ENCODE data around the gene NELFB. TPM values are rescaled to one million over a fixed set of nuclear protein-coding genes. Genes with fewer than 3 reads are reported as not detected.

The NELFB gene
- total and polyA plus RNA-seq, 2 donors (not counting 1 experiment from before 2014, with no cell fraction given): 53.7 to 55.8 TPM

GRCh38 chr9:137273611-137274320 lies 18.6 kb downstream of the NELFB start:
- intact Hi-C loops (cut with micrococcal nuclease): no loop called here
- H3K9ac ChIP-seq (ENCODE audit: low read length): no peak overlapping the region
- no peak overlapping the region for H3K27ac ChIP-seq (ENCODE audit: low read length in 2 of 2)
- Mint-ChIP-seq H3K4me3 (no peak overlapping the region), H3K4me1 (peaks cover 46% of the 10 kb centered on the region), H3K27me3 (no peaks in the 10 kb centered on the region), H3K9me3 (ENCODE audit: insufficient read depth) (no peaks in the 10 kb centered on the region), H3K27ac (no peak overlapping the region)
- peaks cover 1% of the 10 kb centered on the region for H4K20me1 ChIP-seq (ENCODE audit: control insufficient read depth, insufficient read depth, low read length, poor library complexity, severe bottlenecking)
- peaks cover 36 to 66% of the 10 kb centered on the region in 2 donors for H3K4me1 ChIP-seq (ENCODE audit: control insufficient read depth in 2 of 2, insufficient read depth in 2 of 2, low read length in 2 of 2)
- H3K27me3 ChIP-seq (replicated peaks in 1 of 4; ENCODE audit: control extremely low read depth in 1 of 4, control insufficient read depth in 3 of 4, insufficient read depth in 4 of 4, low read length in 3 of 4): no peaks in the 10 kb centered on the region
- WGBS (ENCODE audit: insufficient coverage): 73% methylated on average over 14 of the region's 15 CpGs
- CTCF ChIA-PET: interaction anchor here (0.5 to 1.2 kb wide), 3 partner anchors 10 to 151 kb away, joined by 3 to 4 read pairs (median 3); no protein-coding TSS in a partner anchor
- no peak overlapping the region for H3K4me2 ChIP-seq (replicated peaks; ENCODE audit: low read depth, low read length, poor library complexity, severe bottlenecking)
- POLR2A ChIA-PET: interaction anchor here (0.6 to 1.0 kb wide), 2 partner anchors 19 to 160 kb away, joined by 3 to 4 read pairs; no protein-coding TSS in a partner anchor
- TF ChIP-seq CTCF (IDR thresholded peaks at IDR 0.05): no peak
- TF ChIP-seq EZH2 (IDR thresholded peaks at IDR 0.05; ENCODE audit: borderline replicate concordance, insufficient read depth, low read depth, low read length, poor library complexity, severe bottlenecking): no peak
- peaks cover 40% of the 10 kb centered on the region for H3K79me2 ChIP-seq (ENCODE audit: control insufficient read depth, insufficient read depth, low read length)
- no peaks in the 10 kb centered on the region for H3K9me3 ChIP-seq (ENCODE audit: control extremely low read depth in 1 of 3, control insufficient read depth in 2 of 3, insufficient read depth in 1 of 3, low read length in 2 of 3)
- H2AFZ ChIP-seq (ENCODE audit: insufficient read depth, low read depth, low read length, poor library complexity, severe bottlenecking): no peak overlapping the region
- ATAC-seq (ENCODE audit: low read depth): no peak
- H3K36me3 ChIP-seq (replicated peaks in 1 of 2; ENCODE audit: control extremely low read depth in 1 of 2, control insufficient read depth in 1 of 2, extremely low read depth in 1 of 2, insufficient read depth in 2 of 2, low read length in 1 of 2): peaks cover 0 to 11% of the 10 kb centered on the region in 2 experiments
- no peak for DNase-seq
- H3K4me3 ChIP-seq (ENCODE audit: control extremely low read depth in 1 of 5, extremely low read depth in 1 of 5, insufficient read depth in 1 of 5, low read depth in 2 of 5, low read length in 4 of 5): no peak overlapping the region

- ChIA-PET CTCF (interaction anchor here (0.9 kb wide), 1 partner anchor 14 kb away, joined by 4 read pairs; no protein-coding TSS in a partner anchor), POLR2A (no interaction called here)
- Histone ChIP-seq H3K4me3 (ENCODE audit: control extremely low read depth in 1 of 5, extremely low read depth in 1 of 5, insufficient read depth in 1 of 5, low read depth in 2 of 5, low read length in 4 of 5) (no peak overlapping the region), H4K20me1 (ENCODE audit: control insufficient read depth, insufficient read depth, low read length, poor library complexity, severe bottlenecking) (peaks cover 10% of the 10 kb centered on the region), H3K4me1 (ENCODE audit: control insufficient read depth in 2 of 2, insufficient read depth in 2 of 2, low read length in 2 of 2) (peaks cover 30 to 60% of the 10 kb centered on the region in 2 donors), H3K27ac (ENCODE audit: low read length in 2 of 2) (peak overlapping the region in 1 of 2 donors; percentile 79), H3K4me2 (replicated peaks; ENCODE audit: low read depth, low read length, poor library complexity, severe bottlenecking) (peak overlapping the region; percentile 100), H3K79me2 (ENCODE audit: control insufficient read depth, insufficient read depth, low read length) (peaks cover 40% of the 10 kb centered on the region), H3K27me3 (replicated peaks in 1 of 4; ENCODE audit: control extremely low read depth in 1 of 4, control insufficient read depth in 3 of 4, insufficient read depth in 4 of 4, low read length in 3 of 4) (no peaks in the 10 kb centered on the region), H3K36me3 (replicated peaks in 1 of 2; ENCODE audit: control extremely low read depth in 1 of 2, control insufficient read depth in 1 of 2, extremely low read depth in 1 of 2, insufficient read depth in 2 of 2, low read length in 1 of 2) (peaks cover 0 to 10% of the 10 kb centered on the region in 2 experiments), H2AFZ (ENCODE audit: insufficient read depth, low read depth, low read length, poor library complexity, severe bottlenecking) (no peak overlapping the region), H3K9ac (ENCODE audit: low read length) (no peak overlapping the region), H3K9me3 (ENCODE audit: control extremely low read depth in 1 of 3, control insufficient read depth in 2 of 3, insufficient read depth in 1 of 3, low read length in 2 of 3) (no peaks in the 10 kb centered on the region)
- TF ChIP-seq EZH2 (IDR thresholded peaks at IDR 0.05; ENCODE audit: borderline replicate concordance, insufficient read depth, low read depth, low read length, poor library complexity, severe bottlenecking) (no peak), CTCF (IDR thresholded peaks at IDR 0.05) (no peak)
- Mint-ChIP-seq H3K27ac (peak overlapping the region; percentile 90), H3K4me3 (peak overlapping the region; percentile 71), H3K9me3 (ENCODE audit: insufficient read depth) (no peaks in the 10 kb centered on the region), H3K27me3 (no peaks in the 10 kb centered on the region), H3K4me1 (peaks cover 39% of the 10 kb centered on the region)
- intact Hi-C loops (cut with micrococcal nuclease): no loop called here
- DNase-seq: no peak
- no peak for ATAC-seq (ENCODE audit: low read depth)
- 88% methylated on average over 10 of the region's 10 CpGs for WGBS (ENCODE audit: insufficient coverage)
Measured at GRCh38 chr9:137275203-137275587, 20.1 kb downstream of the NELFB start.

Data from B cell (primary cell).